Neutrophil (primary cell): ENCODE measurements around the gene SRP54.

Experiments used
- H3K27ac ChIP-seq: fragments of 200-600 bp; sonication (generic); 2 replicates; pipeline ENCODE4 v1.5.1; 2016; ENCODE audit warnings: mild to moderate bottlenecking, moderate library complexity
- H3K27me3 ChIP-seq: fragments of 200-600 bp; sonication (generic); 2 replicates; pipeline ENCODE4 v1.6.0; 2016; ENCODE audit warnings: mild to moderate bottlenecking
- H3K36me3 ChIP-seq: fragments of 200-600 bp; sonication (generic); 2 replicates; pipeline ENCODE4 v1.5.1; 2017
- H3K4me1 ChIP-seq, 2 experiments: fragments of 200-600 bp in 1 of 2; sonication (generic) in 1 of 2; 1 replicate in 1 of 2; 2 replicates in 1 of 2; pipeline versions ENCODE4 v1.5.1 to v1.6.1; 2013 to 2016; ENCODE audit warnings: low read depth in 1 of 2, low read length in 1 of 2, mild to moderate bottlenecking in 1 of 2, moderate library complexity in 1 of 2; ENCODE audit not compliant: control insufficient read depth in 1 of 2, insufficient read depth in 1 of 2
- H3K4me3 ChIP-seq, 2 experiments: fragments of 200-600 bp in 1 of 2; sonication (generic) in 1 of 2; 1 replicate in 1 of 2; 2 replicates in 1 of 2; pipeline ENCODE4 v1.5.1; 2013 to 2016; ENCODE audit warnings: low read depth in 1 of 2, low read length in 1 of 2, mild to moderate bottlenecking in 1 of 2, moderate library complexity in 1 of 2
- H3K9me3 ChIP-seq: fragments of 200-600 bp; sonication (generic); 2 replicates; pipeline ENCODE4 v1.5.1; 2016
- TF ChIP-seq, protein P1 (sequence below): fragments of 200-600 bp; sonication (generic); IDR thresholded peaks from 2 replicates; pipeline ENCODE4 v1.5.1; 2016; ENCODE audit warnings: antibody characterized with exemption

The SRP54 gene

GRCh38 chr14:35043046-35043445, 60.3 kb downstream of the SRP54 start:
- Histone ChIP-seq H3K4me1 (peaks cover 48 to 55% of the 10 kb centered on the region in 2 experiments), H3K9me3 (no peaks in the 10 kb centered on the region), H3K36me3 (no peaks in the 10 kb centered on the region), H3K27me3 (no peaks in the 10 kb centered on the region), H3K4me3 (peak overlapping the region in 1 of 2 experiments; percentile 10), H3K27ac (peak overlapping the region; percentile 80)
- TF ChIP-seq, protein P1, sequence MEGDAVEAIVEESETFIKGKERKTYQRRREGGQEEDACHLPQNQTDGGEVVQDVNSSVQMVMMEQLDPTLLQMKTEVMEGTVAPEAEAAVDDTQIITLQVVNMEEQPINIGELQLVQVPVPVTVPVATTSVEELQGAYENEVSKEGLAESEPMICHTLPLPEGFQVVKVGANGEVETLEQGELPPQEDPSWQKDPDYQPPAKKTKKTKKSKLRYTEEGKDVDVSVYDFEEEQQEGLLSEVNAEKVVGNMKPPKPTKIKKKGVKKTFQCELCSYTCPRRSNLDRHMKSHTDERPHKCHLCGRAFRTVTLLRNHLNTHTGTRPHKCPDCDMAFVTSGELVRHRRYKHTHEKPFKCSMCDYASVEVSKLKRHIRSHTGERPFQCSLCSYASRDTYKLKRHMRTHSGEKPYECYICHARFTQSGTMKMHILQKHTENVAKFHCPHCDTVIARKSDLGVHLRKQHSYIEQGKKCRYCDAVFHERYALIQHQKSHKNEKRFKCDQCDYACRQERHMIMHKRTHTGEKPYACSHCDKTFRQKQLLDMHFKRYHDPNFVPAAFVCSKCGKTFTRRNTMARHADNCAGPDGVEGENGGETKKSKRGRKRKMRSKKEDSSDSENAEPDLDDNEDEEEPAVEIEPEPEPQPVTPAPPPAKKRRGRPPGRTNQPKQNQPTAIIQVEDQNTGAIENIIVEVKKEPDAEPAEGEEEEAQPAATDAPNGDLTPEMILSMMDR: no peak

DNA sequence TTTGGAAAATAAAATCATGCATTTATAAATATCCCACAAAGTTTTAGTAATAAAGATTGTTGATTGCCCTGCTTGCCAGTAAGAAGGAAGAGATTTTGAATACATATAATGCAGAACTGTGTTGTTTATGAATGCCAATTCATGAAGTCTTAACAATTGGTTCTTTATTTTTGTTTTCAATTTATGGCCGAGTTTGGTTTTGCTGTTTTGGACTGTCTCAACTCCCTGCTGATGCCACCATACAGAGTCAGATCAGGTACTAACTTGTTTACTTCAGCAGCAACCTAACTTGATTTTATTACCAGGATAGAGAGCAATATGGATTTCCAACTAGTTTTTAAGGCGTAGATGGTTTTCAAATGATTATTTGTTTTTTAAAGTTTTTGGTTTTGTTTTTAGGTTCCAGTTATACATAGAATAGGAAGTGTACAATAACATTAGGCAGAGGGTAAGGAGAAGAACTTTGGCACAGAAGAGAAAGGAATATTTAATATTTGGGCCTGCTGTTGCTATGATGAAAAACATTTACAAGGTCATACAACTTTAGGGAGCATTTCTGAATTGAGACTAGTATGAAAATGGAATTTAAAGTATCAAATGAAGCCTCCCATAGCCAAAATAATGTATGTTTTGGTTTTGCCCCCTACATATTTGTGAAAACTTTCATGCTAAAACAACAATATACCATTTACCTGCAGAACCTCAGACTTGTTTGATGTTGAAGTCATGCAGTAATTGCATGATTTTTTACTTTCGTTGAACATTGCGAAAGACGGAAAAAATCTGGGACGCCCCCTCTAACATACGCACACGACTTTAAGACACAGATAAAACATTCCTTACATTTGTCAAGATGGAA, 62.4 kb downstream of the SRP54 start:
- H3K4me1 ChIP-seq: peaks cover 49 to 58% of the 10 kb centered on the region in 2 experiments
- H3K27me3 ChIP-seq: no peaks in the 10 kb centered on the region
- H3K4me3 ChIP-seq: peak overlapping the region; percentile 89 to 92
- peaks cover 4% of the 10 kb centered on the region for H3K36me3 ChIP-seq
- H3K27ac ChIP-seq: peak overlapping the region; percentile 98
- TF ChIP-seq, protein P1: no peak
- H3K9me3 ChIP-seq: no peaks in the 10 kb centered on the region

DNA sequence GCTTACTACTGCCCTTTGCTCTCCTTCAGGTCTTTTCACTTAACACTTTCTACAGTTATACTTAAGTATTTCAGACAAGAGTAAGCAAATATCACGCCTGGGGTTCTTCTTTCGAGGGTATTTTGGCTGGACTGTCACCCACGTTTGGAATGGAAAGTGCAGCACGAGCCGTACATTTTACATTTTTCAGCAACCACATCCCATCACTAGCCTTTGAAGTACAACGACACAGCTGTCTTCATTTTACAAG, 62.9 kb downstream of the SRP54 start:
- no peaks in the 10 kb centered on the region for H3K9me3 ChIP-seq
- H3K36me3 ChIP-seq: peaks cover 4% of the 10 kb centered on the region
- H3K4me3 ChIP-seq: peak overlapping the region; percentile 89 to 92
- H3K27ac ChIP-seq: peak overlapping the region; percentile 98
- H3K27me3 ChIP-seq: no peaks in the 10 kb centered on the region
- TF ChIP-seq, protein P1: no peak
- peaks cover 54 to 60% of the 10 kb centered on the region in 2 experiments for H3K4me1 ChIP-seq

DNA sequence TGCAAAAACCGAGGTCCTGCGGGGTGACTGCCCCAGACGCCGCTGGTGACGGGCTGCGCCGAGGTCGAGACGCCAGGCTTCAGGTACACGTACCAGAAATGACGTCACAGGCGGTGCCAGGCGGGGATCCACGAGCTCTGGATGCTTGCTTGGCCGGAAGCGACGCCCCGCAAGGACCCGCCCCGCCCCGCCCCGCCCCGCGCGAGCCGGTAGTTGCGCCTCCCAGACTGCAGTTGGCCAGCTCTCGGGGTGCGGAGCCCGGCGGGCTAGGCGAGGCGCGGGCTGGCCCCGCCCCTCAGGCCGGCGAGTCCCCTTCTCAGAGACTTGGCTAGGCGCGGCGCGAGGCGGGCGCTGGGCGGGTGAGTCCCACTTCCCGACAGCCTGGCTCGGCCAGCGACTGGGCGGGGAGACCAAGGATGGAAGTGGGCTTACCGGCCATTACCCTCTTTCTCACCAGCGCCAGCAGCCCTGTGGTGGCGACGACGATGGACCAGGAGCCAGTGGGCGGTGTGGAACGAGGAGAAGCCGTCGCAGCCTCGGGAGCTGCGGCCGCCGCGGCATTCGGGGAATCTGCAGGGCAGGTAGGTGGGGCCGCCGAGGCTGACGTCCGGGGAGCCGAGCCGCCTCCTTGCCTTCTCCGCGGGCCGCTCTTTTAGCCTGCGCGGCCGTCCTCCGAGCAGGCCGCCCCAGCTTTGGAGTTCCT, 63.4 kb downstream of the SRP54 start, which contains the start of gene FAM177A1:
Gene FAM177A1, plus strand, starts transcription at position 225 of the 703 bp plus-strand sequence. Its CDS starts 192 bp downstream, at position 417.
- Histone ChIP-seq H3K27me3 (no peaks in the 10 kb centered on the region), H3K27ac (peak within 1 kb of the TSS; percentile 98)

DNA sequence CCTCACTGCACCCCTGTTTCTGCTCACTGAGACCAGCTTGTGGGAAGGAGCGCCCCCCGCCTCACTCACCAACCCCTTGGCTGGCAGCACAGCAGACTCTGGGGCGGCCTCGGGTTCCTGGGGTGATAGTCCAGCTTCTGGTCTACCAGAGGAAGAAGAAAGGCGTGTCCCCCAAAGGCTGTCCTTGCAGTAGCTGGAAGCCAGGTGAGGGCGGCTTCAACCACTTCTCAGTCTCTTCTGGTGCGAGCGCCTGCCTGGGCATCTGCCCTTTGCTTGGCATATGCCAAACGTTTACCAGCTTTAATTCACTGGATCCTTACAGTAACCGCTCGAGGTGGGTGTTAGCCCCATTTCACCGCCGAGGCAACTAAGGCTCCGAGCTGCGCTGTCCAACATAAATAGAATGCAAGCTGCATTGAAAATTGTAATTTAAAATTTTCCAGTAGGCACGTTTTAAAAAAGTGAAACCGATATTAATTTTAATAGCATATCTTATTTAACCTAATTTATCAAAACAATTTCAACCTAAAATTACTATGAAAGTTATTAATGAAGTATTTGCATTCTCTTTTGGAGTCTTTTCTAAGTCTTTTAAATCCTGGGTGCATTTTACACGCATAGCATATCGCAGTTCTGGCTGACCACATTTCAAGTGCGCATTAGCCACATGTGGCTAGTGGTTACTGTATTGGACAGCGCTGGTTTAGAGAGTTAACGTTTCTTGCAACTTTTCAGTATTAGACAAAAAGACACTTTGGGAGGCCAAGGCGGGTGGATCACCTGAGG, 64.2 kb downstream of the SRP54 start:
- no peaks in the 10 kb centered on the region for H3K9me3 ChIP-seq

More for the DNA sequence above, 63.4 kb downstream of the SRP54 start, which contains the start of gene FAM177A1:
- H3K4me1 ChIP-seq: peaks cover 55 to 62% of the 10 kb centered on the region in 2 experiments
- TF ChIP-seq, protein P1: peak; percentile 85
- peak within 1 kb of the TSS; percentile 89 to 92 for H3K4me3 ChIP-seq
- H3K36me3 ChIP-seq: peaks cover 4% of the 10 kb centered on the region
- no peaks in the 10 kb centered on the region for H3K9me3 ChIP-seq

More for the DNA sequence above, 64.2 kb downstream of the SRP54 start:
- Histone ChIP-seq H3K27me3 (no peaks in the 10 kb centered on the region), H3K36me3 (peaks cover 4% of the 10 kb centered on the region), H3K4me1 (peaks cover 49 to 56% of the 10 kb centered on the region in 2 experiments), H3K4me3 (peak overlapping the region; percentile 89 to 92), H3K27ac (peak overlapping the region; percentile 98)
- TF ChIP-seq, protein P1: no peak
